Forelimb muscle (tissue), 1 donor: ENCODE data around the gene NGFR. TPM values are rescaled to one million over a fixed set of nuclear protein-coding genes. Genes with fewer than 3 reads are reported as not detected.

Experiments
- DNase-seq: peaks from one replicate; pipeline ENCODE4 v3.0.0-alpha.2; 2013; ENCODE audit warnings: low read depth
- polyA plus RNA-seq: library from polyadenylated mRNA; unstranded; fragments of 120-200 nt; gene quantifications from one replicate; pipeline ENCODE4 v1.2.1, GENCODE V29; 2013; ENCODE audit not compliant: insufficient read length

The NGFR gene
- polyA plus RNA-seq = 39.8 TPM

- DNase-seq = no peak
Measured at GRCh38 chr17:49494986-49495841, at the start of gene NGFR. NGFR (plus strand) TSS chr17:49495293; CDS start chr17:49495418, 125 bp downstream.

GRCh38 chr17:49445591-49445990 lies 49.5 kb upstream of the NGFR start:
- no peak for DNase-seq

- no peak for DNase-seq
Measured at GRCh38 chr17:49447628-49448302, 47.3 kb upstream of the NGFR start.

- no peak for DNase-seq
Measured at GRCh38 chr17:49450181-49450580, 44.9 kb upstream of the NGFR start.

- DNase-seq = no peak
Measured at GRCh38 chr17:49450735-49451134, 44.4 kb upstream of the NGFR start.

- no peak for DNase-seq
Measured at GRCh38 chr17:49452201-49452600, 42.9 kb upstream of the NGFR start.

GRCh38 chr17:49452661-49453060 lies 42.4 kb upstream of the NGFR start:
- no peak for DNase-seq

- no peak for DNase-seq
Measured at GRCh38 chr17:49454050-49454449, 41.0 kb upstream of the NGFR start.

GRCh38 chr17:49455272-49455861 lies 39.7 kb upstream of the NGFR start:
- DNase-seq = no peak

GRCh38 chr17:49456183-49456965 lies 38.7 kb upstream of the NGFR start:
- DNase-seq = no peak

GRCh38 chr17:49457564-49458535 lies 37.2 kb upstream of the NGFR start:
- no peak for DNase-seq

GRCh38 chr17:49459401-49459984 lies 35.6 kb upstream of the NGFR start:
- DNase-seq = no peak

- DNase-seq = no peak
Measured at GRCh38 chr17:49460401-49460800, 34.7 kb upstream of the NGFR start.

- no peak for DNase-seq
Measured at GRCh38 chr17:49461580-49461979, 33.5 kb upstream of the NGFR start.

GRCh38 chr17:49464049-49464448 lies 31.0 kb upstream of the NGFR start:
- no peak for DNase-seq

- DNase-seq = no peak
Measured at GRCh38 chr17:49465331-49465903, 29.7 kb upstream of the NGFR start.

GRCh38 chr17:49466436-49466835 lies 28.7 kb upstream of the NGFR start:
- DNase-seq = no peak

- no peak for DNase-seq
Measured at GRCh38 chr17:49467175-49467574, 27.9 kb upstream of the NGFR start.

GRCh38 chr17:49468811-49469385 lies 26.2 kb upstream of the NGFR start:
- DNase-seq = no peak
